Measurements from ENCODE around the gene C6.

- TF ChIP-seq EZH2 (IDR thresholded peaks at IDR 0.05) (no peak), POLR2AphosphoS5 (IDR thresholded peaks at IDR 0.05; ENCODE audit: borderline replicate concordance, low read depth, low read length) (no peak)
Measured at GRCh38 chr5:41161271-41161670, 52.1 kb downstream of the C6 start.

Data from SK-N-MC (cell line).